ENCODE results near the gene AARS1.
"Not testable (repeated sequence)": the region's sequence is repeated elsewhere in the genome, so short reads cannot be mapped to it uniquely, and the experiment has no call there.

Gene AARS1

DNA sequence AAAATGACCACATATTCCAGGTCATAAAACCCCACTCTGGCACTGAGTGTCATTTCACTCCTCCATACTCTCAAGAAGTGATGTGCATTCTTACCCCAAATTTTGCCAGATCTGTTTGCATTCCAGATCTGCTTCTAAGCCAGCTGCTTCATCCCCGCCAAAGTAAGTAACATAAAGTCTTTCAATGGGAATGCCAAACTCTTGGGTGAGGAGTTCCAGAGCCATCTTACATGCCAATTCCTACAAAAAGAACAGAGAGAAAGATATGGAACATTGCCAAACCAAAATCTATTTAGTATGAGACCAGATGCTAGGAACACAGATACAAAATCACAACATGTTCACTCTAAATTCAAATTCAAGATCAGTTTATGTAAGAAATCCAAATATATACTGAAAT lies 12.9 kb downstream of the AARS1 start:
- Histone ChIP-seq H3K4me3 (ENCODE audit: insufficient read depth, low read depth, low read length, poor library complexity, severe bottlenecking) (no peak overlapping the region), H3K27me3 (replicated peaks; ENCODE audit: control insufficient read depth, insufficient read depth, low read length, poor library complexity, severe bottlenecking) (no peaks in the 10 kb centered on the region), H3K4me1 (ENCODE audit: control insufficient read depth, insufficient read depth, low read length, poor library complexity, severe bottlenecking) (no peaks in the 10 kb centered on the region), H3K36me3 (ENCODE audit: control insufficient read depth, insufficient read depth, low read length) (peaks cover 44% of the 10 kb centered on the region), H3K27ac (ENCODE audit: insufficient read depth, low read length, poor library complexity, severe bottlenecking) (no peak overlapping the region), H3K9me3 (ENCODE audit: control insufficient read depth, low read length) (no peaks in the 10 kb centered on the region)
- DNase-seq: no peak

DNA sequence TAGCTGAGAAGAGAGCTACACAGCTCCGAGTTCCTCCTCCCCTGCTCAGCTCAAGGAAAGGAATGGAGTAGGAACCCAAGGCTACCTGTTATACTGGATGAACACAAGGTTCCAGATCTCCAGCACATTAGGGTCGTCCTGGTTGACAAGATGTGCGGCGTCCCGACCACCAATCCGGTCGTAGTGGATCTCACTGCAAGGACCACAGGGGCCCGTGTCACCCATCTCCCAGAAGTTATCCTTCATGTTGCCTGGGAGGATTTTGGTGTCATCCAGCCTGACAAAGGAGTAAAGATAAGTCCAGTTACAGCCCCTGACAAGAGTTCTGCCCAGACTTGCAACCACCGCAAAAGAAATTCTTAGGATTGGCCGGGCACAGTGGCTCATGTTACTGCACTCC lies 17.6 kb downstream of the AARS1 start:
- no peak for DNase-seq
- no peaks in the 10 kb centered on the region for H3K9me3 ChIP-seq (ENCODE audit: control insufficient read depth, low read length)
- H3K4me3 ChIP-seq (ENCODE audit: insufficient read depth, low read depth, low read length, poor library complexity, severe bottlenecking): no peak overlapping the region
- H3K27ac ChIP-seq (ENCODE audit: insufficient read depth, low read length, poor library complexity, severe bottlenecking): no peak overlapping the region
- no peaks in the 10 kb centered on the region for H3K4me1 ChIP-seq (ENCODE audit: control insufficient read depth, insufficient read depth, low read length, poor library complexity, severe bottlenecking)
- H3K36me3 ChIP-seq (ENCODE audit: control insufficient read depth, insufficient read depth, low read length): peaks cover 54% of the 10 kb centered on the region
- no peaks in the 10 kb centered on the region for H3K27me3 ChIP-seq (replicated peaks; ENCODE audit: control insufficient read depth, insufficient read depth, low read length, poor library complexity, severe bottlenecking)

DNA sequence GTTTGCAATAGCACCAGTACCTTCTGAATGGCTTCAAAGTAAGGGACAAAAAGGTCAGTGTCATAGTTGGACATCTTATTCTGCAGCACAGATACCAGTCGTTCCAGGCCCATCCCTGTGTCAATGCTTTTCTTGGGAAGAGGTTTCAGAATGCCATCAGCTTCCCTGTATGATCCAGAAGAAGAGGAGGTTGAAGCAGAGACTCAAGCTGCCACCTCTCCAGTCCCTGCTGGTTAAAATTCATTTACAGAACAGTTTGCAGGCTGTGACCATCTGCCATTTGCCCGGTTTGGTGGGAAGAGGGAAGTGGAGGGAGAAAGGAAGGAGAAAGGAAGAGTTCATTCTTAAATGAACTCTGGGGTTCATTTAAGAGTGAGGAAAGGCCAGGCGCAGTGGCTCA lies 19.1 kb downstream of the AARS1 start:
- no peaks in the 10 kb centered on the region for H3K9me3 ChIP-seq (ENCODE audit: control insufficient read depth, low read length)
- H3K4me1 ChIP-seq (ENCODE audit: control insufficient read depth, insufficient read depth, low read length, poor library complexity, severe bottlenecking): no peaks in the 10 kb centered on the region
- DNase-seq: no peak
- peaks cover 54% of the 10 kb centered on the region for H3K36me3 ChIP-seq (ENCODE audit: control insufficient read depth, insufficient read depth, low read length)
- no peaks in the 10 kb centered on the region for H3K27me3 ChIP-seq (replicated peaks; ENCODE audit: control insufficient read depth, insufficient read depth, low read length, poor library complexity, severe bottlenecking)
- H3K4me3 ChIP-seq (ENCODE audit: insufficient read depth, low read depth, low read length, poor library complexity, severe bottlenecking): no peak overlapping the region
- H3K27ac ChIP-seq (ENCODE audit: insufficient read depth, low read length, poor library complexity, severe bottlenecking): no peak overlapping the region

DNA sequence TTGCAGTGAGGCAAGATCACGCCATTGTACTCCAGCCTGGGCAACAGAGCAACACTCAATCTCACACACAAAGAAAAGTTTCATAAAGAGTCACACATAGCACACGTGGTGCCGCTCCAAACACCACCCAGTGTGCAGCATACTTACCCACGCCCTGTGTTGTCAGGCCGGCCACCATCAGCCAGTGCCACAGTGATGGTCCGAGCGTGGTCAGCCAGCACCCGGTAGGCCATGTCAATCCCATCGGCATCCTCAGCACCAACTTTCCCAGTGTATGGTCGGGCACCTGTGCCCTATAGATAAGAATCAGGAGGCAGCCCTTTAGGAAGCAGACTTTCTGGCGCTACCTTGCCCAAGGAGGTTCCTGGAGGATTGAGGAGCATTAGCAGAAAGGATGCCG lies 19.8 kb downstream of the AARS1 start:
- Histone ChIP-seq H3K36me3 (ENCODE audit: control insufficient read depth, insufficient read depth, low read length) (peaks cover 62% of the 10 kb centered on the region), H3K27ac (ENCODE audit: insufficient read depth, low read length, poor library complexity, severe bottlenecking) (no peak overlapping the region), H3K4me3 (ENCODE audit: insufficient read depth, low read depth, low read length, poor library complexity, severe bottlenecking) (no peak overlapping the region), H3K9me3 (ENCODE audit: control insufficient read depth, low read length) (no peaks in the 10 kb centered on the region), H3K27me3 (replicated peaks; ENCODE audit: control insufficient read depth, insufficient read depth, low read length, poor library complexity, severe bottlenecking) (no peaks in the 10 kb centered on the region), H3K4me1 (ENCODE audit: control insufficient read depth, insufficient read depth, low read length, poor library complexity, severe bottlenecking) (no peaks in the 10 kb centered on the region)
- DNase-seq: no peak

DNA sequence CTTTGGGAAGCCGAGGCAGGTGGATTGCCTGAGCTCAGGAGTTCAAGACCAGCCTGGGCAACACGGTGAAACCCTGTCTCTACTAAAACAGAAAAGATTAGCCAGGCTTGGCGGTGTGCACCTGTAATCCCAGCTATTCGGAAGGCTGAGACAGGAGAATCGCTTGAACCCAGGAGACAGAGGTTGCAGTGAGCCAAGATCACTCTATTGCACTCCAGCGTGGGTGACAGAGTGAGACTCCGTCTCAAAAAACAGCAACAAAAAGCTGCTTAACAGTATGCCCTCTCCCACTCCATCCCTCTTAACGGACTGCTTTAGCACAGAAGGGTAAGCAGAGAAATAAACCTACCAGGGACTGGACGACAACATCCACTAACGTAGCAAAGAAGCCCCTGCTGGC lies 21.4 kb downstream of the AARS1 start:
- peaks cover 72% of the 10 kb centered on the region for H3K36me3 ChIP-seq (ENCODE audit: control insufficient read depth, insufficient read depth, low read length)
- not testable (repeated sequence) for H3K4me1 ChIP-seq (ENCODE audit: control insufficient read depth, insufficient read depth, low read length, poor library complexity, severe bottlenecking); DNase-seq; H3K9me3 ChIP-seq (ENCODE audit: control insufficient read depth, low read length); H3K27me3 ChIP-seq (replicated peaks; ENCODE audit: control insufficient read depth, insufficient read depth, low read length, poor library complexity, severe bottlenecking); H3K4me3 ChIP-seq (ENCODE audit: insufficient read depth, low read depth, low read length, poor library complexity, severe bottlenecking); H3K27ac ChIP-seq (ENCODE audit: insufficient read depth, low read length, poor library complexity, severe bottlenecking)

DNA sequence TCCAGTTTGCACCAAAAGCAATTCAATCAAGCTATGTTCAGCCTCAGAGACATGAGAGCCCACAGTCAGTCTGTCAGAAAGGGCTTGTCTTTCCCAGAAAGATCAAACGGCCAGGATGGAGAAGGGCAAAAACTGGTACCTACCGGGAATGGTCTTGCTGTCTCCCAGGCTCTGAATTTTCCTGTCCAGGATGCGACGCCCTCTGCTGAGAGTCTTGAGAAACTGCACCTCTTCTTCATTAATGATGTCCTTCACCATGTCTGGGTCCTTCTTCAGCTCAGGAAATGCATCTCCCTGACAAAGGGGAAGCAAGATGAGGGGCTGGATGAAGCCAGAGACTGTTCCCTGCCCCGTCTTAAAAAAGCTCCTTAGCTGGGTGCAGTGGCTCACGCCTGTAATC lies 21.8 kb downstream of the AARS1 start:
- Histone ChIP-seq H3K27me3 (replicated peaks; ENCODE audit: control insufficient read depth, insufficient read depth, low read length, poor library complexity, severe bottlenecking) (no peaks in the 10 kb centered on the region), H3K9me3 (ENCODE audit: control insufficient read depth, low read length) (no peaks in the 10 kb centered on the region), H3K36me3 (ENCODE audit: control insufficient read depth, insufficient read depth, low read length) (peaks cover 74% of the 10 kb centered on the region), H3K27ac (ENCODE audit: insufficient read depth, low read length, poor library complexity, severe bottlenecking) (no peak overlapping the region), H3K4me3 (ENCODE audit: insufficient read depth, low read depth, low read length, poor library complexity, severe bottlenecking) (no peak overlapping the region), H3K4me1 (ENCODE audit: control insufficient read depth, insufficient read depth, low read length, poor library complexity, severe bottlenecking) (no peaks in the 10 kb centered on the region)
- DNase-seq: no peak

DNA sequence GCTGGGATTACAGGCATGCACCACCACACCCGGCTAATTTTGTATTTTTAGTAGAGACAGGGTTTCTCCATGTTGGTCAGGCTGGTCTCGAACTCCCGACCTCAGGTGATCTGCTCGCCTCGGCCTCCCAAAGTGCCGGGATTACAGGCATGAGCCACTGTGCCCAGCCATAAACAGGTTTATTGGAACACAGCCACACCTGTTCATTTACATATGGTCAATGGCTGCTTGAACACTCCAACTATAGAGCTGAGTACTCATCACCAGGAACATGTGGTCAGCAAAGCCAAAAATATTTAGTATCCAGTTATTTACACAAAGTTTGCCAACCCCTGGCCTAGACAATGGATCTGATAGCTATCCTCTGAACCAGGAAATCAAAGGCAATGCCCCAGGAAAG lies 29.4 kb downstream of the AARS1 start:
- H3K27me3 ChIP-seq (replicated peaks; ENCODE audit: control insufficient read depth, insufficient read depth, low read length, poor library complexity, severe bottlenecking); H3K27ac ChIP-seq (ENCODE audit: insufficient read depth, low read length, poor library complexity, severe bottlenecking); DNase-seq; H3K9me3 ChIP-seq (ENCODE audit: control insufficient read depth, low read length); H3K4me1 ChIP-seq (ENCODE audit: control insufficient read depth, insufficient read depth, low read length, poor library complexity, severe bottlenecking); H3K4me3 ChIP-seq (ENCODE audit: insufficient read depth, low read depth, low read length, poor library complexity, severe bottlenecking): not testable (repeated sequence)
- peaks cover 80% of the 10 kb centered on the region for H3K36me3 ChIP-seq (ENCODE audit: control insufficient read depth, insufficient read depth, low read length)

DNA sequence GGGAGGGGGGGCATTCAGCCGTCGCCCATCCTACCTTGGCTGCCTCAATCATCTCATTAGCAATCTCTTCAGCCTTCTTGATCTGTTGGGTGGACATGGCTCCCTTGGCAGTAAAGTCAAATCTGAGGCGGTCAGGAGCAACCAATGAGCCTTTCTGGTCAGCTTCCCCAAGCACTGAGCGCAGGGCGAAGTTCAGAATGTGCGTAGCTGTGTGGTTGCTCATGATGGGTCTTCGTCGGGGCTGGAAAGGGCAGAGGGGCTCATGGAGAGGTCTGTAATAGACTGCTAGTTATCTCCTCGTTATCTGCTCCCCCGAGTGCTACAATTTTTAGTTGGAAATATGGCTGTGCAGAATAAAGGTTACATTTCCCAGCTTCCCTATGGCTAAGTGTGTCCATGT lies 30.4 kb downstream of the AARS1 start:
- H3K27me3 ChIP-seq (replicated peaks; ENCODE audit: control insufficient read depth, insufficient read depth, low read length, poor library complexity, severe bottlenecking): no peaks in the 10 kb centered on the region
- H3K27ac ChIP-seq (ENCODE audit: insufficient read depth, low read length, poor library complexity, severe bottlenecking): no peak overlapping the region
- DNase-seq: no peak
- no peaks in the 10 kb centered on the region for H3K4me1 ChIP-seq (ENCODE audit: control insufficient read depth, insufficient read depth, low read length, poor library complexity, severe bottlenecking)
- H3K36me3 ChIP-seq (ENCODE audit: control insufficient read depth, insufficient read depth, low read length): peaks cover 81% of the 10 kb centered on the region
- H3K4me3 ChIP-seq (ENCODE audit: insufficient read depth, low read depth, low read length, poor library complexity, severe bottlenecking): no peak overlapping the region
- H3K9me3 ChIP-seq (ENCODE audit: control insufficient read depth, low read length): no peaks in the 10 kb centered on the region

DNA sequence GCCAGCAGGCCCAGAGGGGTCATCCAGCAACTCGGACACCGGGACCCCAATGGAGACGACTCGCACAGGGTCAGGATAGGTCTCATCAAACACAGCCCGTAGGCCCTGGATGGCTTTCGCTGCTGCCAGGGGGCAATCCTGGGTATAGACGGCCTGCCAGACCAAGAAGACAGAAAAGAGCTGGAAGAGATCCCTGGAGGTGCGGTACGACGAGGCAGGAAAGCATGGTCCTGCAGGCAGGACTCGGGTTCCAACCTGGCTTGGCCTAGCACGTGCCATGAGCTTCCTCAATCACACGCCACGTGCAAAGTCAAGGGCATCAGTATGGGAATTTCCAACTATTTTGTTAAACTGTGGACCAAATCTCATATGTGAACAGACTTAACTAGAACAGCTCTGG lies 31.2 kb downstream of the AARS1 start:
- H3K36me3 ChIP-seq (ENCODE audit: control insufficient read depth, insufficient read depth, low read length): peaks cover 72% of the 10 kb centered on the region
- H3K4me3 ChIP-seq (ENCODE audit: insufficient read depth, low read depth, low read length, poor library complexity, severe bottlenecking): no peak overlapping the region
- no peak overlapping the region for H3K27ac ChIP-seq (ENCODE audit: insufficient read depth, low read length, poor library complexity, severe bottlenecking)
- H3K27me3 ChIP-seq (replicated peaks; ENCODE audit: control insufficient read depth, insufficient read depth, low read length, poor library complexity, severe bottlenecking): no peaks in the 10 kb centered on the region
- no peak for DNase-seq
- H3K4me1 ChIP-seq (ENCODE audit: control insufficient read depth, insufficient read depth, low read length, poor library complexity, severe bottlenecking): no peaks in the 10 kb centered on the region
- H3K9me3 ChIP-seq (ENCODE audit: control insufficient read depth, low read length): no peaks in the 10 kb centered on the region

DNA sequence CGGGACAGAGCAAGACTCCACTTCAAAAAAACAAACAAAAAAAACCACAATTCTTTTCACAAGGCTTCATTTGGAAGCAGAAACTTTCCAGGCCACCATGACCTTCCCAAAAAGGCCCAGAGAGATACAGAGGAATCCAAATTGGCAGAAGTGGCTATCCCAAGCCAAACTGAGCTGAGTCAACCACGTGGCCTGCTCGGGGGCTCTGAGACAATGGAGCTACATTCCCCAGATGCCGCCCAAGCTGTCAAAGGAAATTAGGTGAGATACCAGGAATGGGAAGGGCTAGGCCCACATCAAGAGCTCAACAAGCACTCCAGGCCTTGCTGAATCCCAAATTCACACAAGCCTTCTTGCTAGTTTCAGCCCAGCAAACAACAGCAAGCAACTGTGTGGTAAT lies 31.9 kb downstream of the AARS1 start:
- Histone ChIP-seq H3K27ac (ENCODE audit: insufficient read depth, low read length, poor library complexity, severe bottlenecking) (no peak overlapping the region), H3K27me3 (replicated peaks; ENCODE audit: control insufficient read depth, insufficient read depth, low read length, poor library complexity, severe bottlenecking) (no peaks in the 10 kb centered on the region), H3K9me3 (ENCODE audit: control insufficient read depth, low read length) (no peaks in the 10 kb centered on the region), H3K4me3 (ENCODE audit: insufficient read depth, low read depth, low read length, poor library complexity, severe bottlenecking) (no peak overlapping the region), H3K4me1 (ENCODE audit: control insufficient read depth, insufficient read depth, low read length, poor library complexity, severe bottlenecking) (no peaks in the 10 kb centered on the region), H3K36me3 (ENCODE audit: control insufficient read depth, insufficient read depth, low read length) (peaks cover 71% of the 10 kb centered on the region)
- no peak for DNase-seq

DNA sequence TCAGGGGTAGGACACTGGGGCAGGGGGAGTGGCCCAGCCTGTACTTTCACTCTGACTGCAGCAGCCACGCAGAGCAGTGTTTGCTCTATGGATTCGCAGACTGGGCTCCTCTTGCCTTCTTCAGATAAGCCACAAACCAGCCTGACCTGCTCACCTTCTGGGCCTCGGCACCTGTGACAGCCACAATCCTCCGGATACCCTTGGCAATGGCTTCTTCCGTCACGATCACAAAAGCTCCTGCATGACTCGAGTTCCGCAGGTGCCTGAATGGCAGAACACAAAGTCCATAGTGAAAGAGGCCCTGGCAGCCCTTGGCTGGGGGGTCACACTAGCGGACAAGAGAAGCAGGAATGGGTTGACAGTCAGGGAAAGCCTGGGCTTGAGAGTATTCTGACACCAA lies 33.7 kb downstream of the AARS1 start:
- Histone ChIP-seq H3K4me3 (ENCODE audit: insufficient read depth, low read depth, low read length, poor library complexity, severe bottlenecking) (no peak overlapping the region), H3K27me3 (replicated peaks; ENCODE audit: control insufficient read depth, insufficient read depth, low read length, poor library complexity, severe bottlenecking) (no peaks in the 10 kb centered on the region)

More for the DNA sequence above, 33.7 kb downstream of the AARS1 start:
- Histone ChIP-seq H3K27ac (ENCODE audit: insufficient read depth, low read length, poor library complexity, severe bottlenecking) (no peak overlapping the region), H3K9me3 (ENCODE audit: control insufficient read depth, low read length) (no peaks in the 10 kb centered on the region), H3K4me1 (ENCODE audit: control insufficient read depth, insufficient read depth, low read length, poor library complexity, severe bottlenecking) (no peaks in the 10 kb centered on the region), H3K36me3 (ENCODE audit: control insufficient read depth, insufficient read depth, low read length) (peaks cover 55% of the 10 kb centered on the region)
- DNase-seq: no peak
